IMR-90 (cell line): Measurements from ENCODE around the gene P2RX7. TPM values are rescaled to one million over a fixed set of nuclear protein-coding genes. Genes with fewer than 3 reads are reported as not detected.

Experiments
- ATAC-seq: fragments of 200-7000 bp; cut with Tn5 transposase; 2 replicates; pipeline ENCODE4 v1.9.1; 2020; ENCODE audit warnings: low read depth, mild to moderate bottlenecking, moderate library complexity
- BruUV-seq: library from RNA; stranded (reverse); fragments of 400-500 nt; replicated peaks from 2 replicates; lab custom pipeline; 2021; lab: Mats Ljungman, UMichigan
- CTCF ChIA-PET: fragments of 300-600 bp; formaldehyde crosslinking; extraction: SDS; loops from one replicate; lab custom pipeline; 2021; ENCODE audit warnings: antibody characterized with exemption; lab: Yijun Ruan, JAX
- POLR2A ChIA-PET: fragments of 300-600 bp; sonication (Branson Sonifier 250); formaldehyde crosslinking; loops from one replicate; lab custom pipeline; 2022; ENCODE audit warnings: antibody characterized with exemption; ENCODE audit not compliant: unreplicated experiment; lab: Charles Lee
- DNase-seq: peaks from one replicate; pipeline ENCODE4 v3.0.0; 2013
- H2AFZ ChIP-seq: replicated peaks from 2 replicates; pipeline ENCODE3; 2013; ENCODE audit warnings: low read length, mild to moderate bottlenecking; ENCODE audit not compliant: poor library complexity
- H2AK5ac ChIP-seq: 2 replicates; pipeline ENCODE4 v1.6.1; 2013; ENCODE audit warnings: low read depth, low read length, inconsistent platforms
- H2AK9ac ChIP-seq: replicated peaks from 2 replicates; pipeline ENCODE3; 2013; ENCODE audit warnings: mild to moderate bottlenecking, low read depth, low read length, moderate library complexity; ENCODE audit not compliant: poor library complexity
- H2BK120ac ChIP-seq: 2 replicates; pipeline ENCODE4 v1.6.1; 2013; ENCODE audit warnings: low read depth, low read length, inconsistent platforms
- H2BK15ac ChIP-seq: 3 replicates; pipeline ENCODE4 v1.6.1; 2013; ENCODE audit warnings: low read depth, low read length, inconsistent platforms
- H2BK20ac ChIP-seq: 2 replicates; pipeline ENCODE4 v1.6.1; 2013; ENCODE audit warnings: low read depth, mild to moderate bottlenecking, inconsistent platforms, low read length, moderate library complexity
- H2BK5ac ChIP-seq: 2 replicates; pipeline ENCODE4 v1.6.1; 2013; ENCODE audit warnings: mild to moderate bottlenecking, low read depth, low read length, inconsistent platforms; ENCODE audit not compliant: poor library complexity, severe bottlenecking
- H3K14ac ChIP-seq: replicated peaks from 2 replicates; pipeline ENCODE4 v1.6.1; 2013; ENCODE audit warnings: low read depth, low read length, inconsistent platforms
- H3K18ac ChIP-seq: 2 replicates; pipeline ENCODE4 v1.6.1; 2013; ENCODE audit warnings: low read depth, low read length, control low read depth
- H3K23ac ChIP-seq: 2 replicates; pipeline ENCODE4 v1.6.1; 2013; ENCODE audit warnings: low read depth, low read length, inconsistent platforms
- H3K27ac ChIP-seq: 2 replicates; pipeline ENCODE4 v1.5.1; 2013; ENCODE audit warnings: mild to moderate bottlenecking, control low read depth, low read length; ENCODE audit not compliant: insufficient read depth
- H3K27me3 ChIP-seq: 2 replicates; pipeline ENCODE4 v1.6.1; 2013; ENCODE audit warnings: low read length; ENCODE audit not compliant: control insufficient read depth, insufficient read depth
- H3K36me3 ChIP-seq: 2 replicates; pipeline ENCODE4 v1.6.1; 2013; ENCODE audit warnings: low read length, mixed read lengths; ENCODE audit not compliant: control insufficient read depth, insufficient read depth
- H3K4ac ChIP-seq: 2 replicates; pipeline ENCODE4 v1.6.1; 2013; ENCODE audit warnings: low read depth, low read length, inconsistent platforms
- H3K4me1 ChIP-seq: 2 replicates; pipeline ENCODE4 v1.6.1; 2013; ENCODE audit warnings: low read length, mixed read lengths; ENCODE audit not compliant: control insufficient read depth, insufficient read depth
- H3K4me2 ChIP-seq: 2 replicates; pipeline ENCODE4 v1.6.1; 2013; ENCODE audit warnings: low read depth, mild to moderate bottlenecking, control low read depth, low read length, moderate library complexity
- H3K4me3 ChIP-seq: 2 replicates; pipeline ENCODE4 v1.5.1; 2013; ENCODE audit warnings: low read depth, mild to moderate bottlenecking, control low read depth, low read length, moderate library complexity; ENCODE audit not compliant: insufficient read depth
- H3K56ac ChIP-seq: 2 replicates; pipeline ENCODE4 v1.6.1; 2013; ENCODE audit warnings: low read length, inconsistent platforms; ENCODE audit not compliant: insufficient read depth; ENCODE audit errors: extremely low read depth
- H3K79me1 ChIP-seq, 2 experiments: 2 replicates each; pipeline ENCODE4 v1.6.1; 2013; ENCODE audit warnings: low read length in 2 of 2, inconsistent platforms in 1 of 2, low read depth in 1 of 2
- H3K9ac ChIP-seq: 2 replicates; pipeline ENCODE4 v1.6.1; 2013; ENCODE audit warnings: low read depth, low read length, control low read depth
- H3K9me1 ChIP-seq: 2 replicates; pipeline ENCODE4 v1.6.1; 2013; ENCODE audit warnings: low read length, inconsistent platforms; ENCODE audit not compliant: insufficient read depth
- H3K9me3 ChIP-seq: 2 replicates; pipeline ENCODE4 v1.6.1; 2013; ENCODE audit warnings: low read length; ENCODE audit not compliant: control insufficient read depth, insufficient read depth
- H4K20me1 ChIP-seq: 2 replicates; pipeline ENCODE4 v1.6.1; 2013; ENCODE audit warnings: low read length, inconsistent platforms; ENCODE audit not compliant: insufficient read depth
- H4K5ac ChIP-seq: 2 replicates; pipeline ENCODE4 v1.6.1; 2013; ENCODE audit warnings: mild to moderate bottlenecking, low read depth, low read length, control low read depth
- H4K8ac ChIP-seq, 2 experiments: 2 replicates each; pipeline ENCODE4 v1.6.1; 2013; ENCODE audit warnings: low read depth in 2 of 2, low read length in 2 of 2, control low read depth in 1 of 2, inconsistent platforms in 1 of 2
- H4K91ac ChIP-seq: 2 replicates; pipeline ENCODE4 v1.6.1; 2013; ENCODE audit warnings: low read depth, low read length, inconsistent platforms; ENCODE audit not compliant: insufficient read depth
- BHLHE40 ChIP-seq: fragments of 150-350 bp; IDR thresholded peaks from 2 replicates; pipeline ENCODE4 v1.6.1; 2016; ENCODE audit warnings: mild to moderate bottlenecking, low read depth, low read length
- CEBPB ChIP-seq: IDR thresholded peaks from 2 replicates; pipeline ENCODE4 v1.6.1; 2012; ENCODE audit warnings: low read depth, low read length, improper control_type of control experiment
- FOS ChIP-seq: fragments of 150-350 bp; IDR thresholded peaks from 2 replicates; pipeline ENCODE4 v1.6.1; 2016; ENCODE audit warnings: low read depth, low read length
- MAFK ChIP-seq: IDR thresholded peaks from 2 replicates; pipeline ENCODE4 v1.6.1; 2012; ENCODE audit warnings: low read depth, low read length, improper control_type of control experiment
- MAZ ChIP-seq: IDR thresholded peaks from 2 replicates; pipeline ENCODE4 v1.6.1; 2012; ENCODE audit warnings: low read depth, mild to moderate bottlenecking, low read length, improper control_type of control experiment, moderate library complexity, borderline replicate concordance
- MXI1 ChIP-seq: IDR thresholded peaks from 2 replicates; pipeline ENCODE4 v1.6.1; 2012; ENCODE audit warnings: low read depth, mild to moderate bottlenecking, low read length, moderate library complexity, borderline replicate concordance
- NFE2L2 ChIP-seq: fragments of 150-350 bp; IDR thresholded peaks from 2 replicates; pipeline ENCODE4 v1.6.1; 2016; ENCODE audit warnings: low read depth, mild to moderate bottlenecking, low read length
- POLR2A ChIP-seq: IDR thresholded peaks from 2 replicates; pipeline ENCODE4 v1.6.1; 2012; ENCODE audit warnings: mild to moderate bottlenecking, low read depth, low read length
- RCOR1 ChIP-seq: IDR thresholded peaks from 2 replicates; pipeline ENCODE4 v1.6.1; 2012; ENCODE audit warnings: mild to moderate bottlenecking, low read length, improper control_type of control experiment; ENCODE audit not compliant: insufficient replicate concordance
- SMC3 ChIP-seq: fragments of 150-350 bp; IDR thresholded peaks from 2 replicates; pipeline ENCODE4 v1.6.1; 2016; ENCODE audit warnings: low read depth, mild to moderate bottlenecking, antibody characterized with exemption, low read length, moderate library complexity
- USF2 ChIP-seq: fragments of 150-350 bp; IDR thresholded peaks from 2 replicates; pipeline ENCODE4 v1.6.1; 2017; ENCODE audit warnings: mild to moderate bottlenecking, antibody characterized with exemption, low read length, low read depth
- WGBS, 2 experiments: methylation state at CpG; one replicate each; pipeline versions ENCODE4 v1.1.5 to v1.1.7; 2013; ENCODE audit warnings: missing lambda C conversion rate in 2 of 2; ENCODE audit not compliant: insufficient read length in 1 of 2; ENCODE audit errors: extremely low coverage in 2 of 2; 5-methylcytosine and 5-hydroxymethylcytosine counted together
- dilution Hi-C: fragments of 300-500 bp; cut with HindIII; formaldehyde crosslinking; loops from one replicate; pipeline ENCODE4 v1.14.3; 2018; ENCODE audit warnings: low sequenced_read_pairs; ENCODE audit not compliant: unreplicated experiment
- in situ Hi-C: fragments of 300-500 bp; cut with MboI; formaldehyde crosslinking; loops from 3 replicates; pipeline ENCODE4 v1.14.3; 2019; ENCODE audit warnings: low sequenced_read_pairs, inconsistent platforms, mixed read lengths
- intact Hi-C: fragments of 100-400 bp; cut with micrococcal nuclease; formaldehyde crosslinking; loops from 2 replicates; pipeline ENCODE4 v1.10.0; 2022
- polyA plus RNA-seq, 3 experiments: library from polyadenylated mRNA; depleted of rRNA; stranded (reverse); fragments of >200 nt; gene quantifications; 2 replicates each; pipeline ENCODE4 v1.2.3, GENCODE V29; 2012; ENCODE audit warnings: low replicate concordance in 1 of 3
- total RNA-seq: library from RNA; depleted of rRNA; stranded (reverse); fragments of >200 nt; gene quantifications from 2 replicates; pipeline ENCODE4 v1.2.3, GENCODE V29; 2012
- TF ChIP-seq, protein P1 (sequence below): conservative IDR thresholded peaks from 2 replicates; pipeline ENCODE4 v1.5.1; 2012; ENCODE audit warnings: mild to moderate bottlenecking, low read depth, low read length, improper control_type of control experiment

The P2RX7 gene
- total and polyA plus RNA-seq, 2 of the 4 experiments (the other 2 are of a cell fraction) = 0.07 to 0.18 TPM

GRCh38 chr12:121236776-121237175 is 104.1 kb downstream of the P2RX7 start:
- TF ChIP-seq RCOR1 = no peak
- no peak for TF ChIP-seq USF2
- TF ChIP-seq MXI1 = no peak
- no peak for TF ChIP-seq BHLHE40
- no peak for TF ChIP-seq CEBPB
- no peak for TF ChIP-seq FOS
- TF ChIP-seq POLR2A = no peak
- TF ChIP-seq, protein P1, sequence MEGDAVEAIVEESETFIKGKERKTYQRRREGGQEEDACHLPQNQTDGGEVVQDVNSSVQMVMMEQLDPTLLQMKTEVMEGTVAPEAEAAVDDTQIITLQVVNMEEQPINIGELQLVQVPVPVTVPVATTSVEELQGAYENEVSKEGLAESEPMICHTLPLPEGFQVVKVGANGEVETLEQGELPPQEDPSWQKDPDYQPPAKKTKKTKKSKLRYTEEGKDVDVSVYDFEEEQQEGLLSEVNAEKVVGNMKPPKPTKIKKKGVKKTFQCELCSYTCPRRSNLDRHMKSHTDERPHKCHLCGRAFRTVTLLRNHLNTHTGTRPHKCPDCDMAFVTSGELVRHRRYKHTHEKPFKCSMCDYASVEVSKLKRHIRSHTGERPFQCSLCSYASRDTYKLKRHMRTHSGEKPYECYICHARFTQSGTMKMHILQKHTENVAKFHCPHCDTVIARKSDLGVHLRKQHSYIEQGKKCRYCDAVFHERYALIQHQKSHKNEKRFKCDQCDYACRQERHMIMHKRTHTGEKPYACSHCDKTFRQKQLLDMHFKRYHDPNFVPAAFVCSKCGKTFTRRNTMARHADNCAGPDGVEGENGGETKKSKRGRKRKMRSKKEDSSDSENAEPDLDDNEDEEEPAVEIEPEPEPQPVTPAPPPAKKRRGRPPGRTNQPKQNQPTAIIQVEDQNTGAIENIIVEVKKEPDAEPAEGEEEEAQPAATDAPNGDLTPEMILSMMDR = no peak
- no peak for TF ChIP-seq MAFK
- TF ChIP-seq NFE2L2 = no peak
- TF ChIP-seq SMC3 = no peak
- TF ChIP-seq MAZ = no peak
- Histone ChIP-seq H4K8ac (no peak overlapping the region), H3K4me3 (no peak overlapping the region), H4K20me1 (0 out of 2 replicates have a peak, but pooled peaks cover 3% of the 10 kb centered on the region), H2BK120ac (no peak overlapping the region), H3K27me3 (no peaks in the 10 kb centered on the region), H3K27ac (no peak overlapping the region), H2AK5ac (no peak overlapping the region), H4K5ac (no peak overlapping the region), H3K9ac (no peak overlapping the region), H3K4me1 (peaks cover 2% of the 10 kb centered on the region), H4K91ac (no peak overlapping the region), H2AFZ (no peak overlapping the region), H2BK5ac (no peak overlapping the region), H3K18ac (no peak overlapping the region), H2BK20ac (no peak overlapping the region), H2BK15ac (no peak overlapping the region), H3K9me3 (no peaks in the 10 kb centered on the region), H3K4ac (no peak overlapping the region), H3K9me1 (no peaks in the 10 kb centered on the region), H3K36me3 (peaks cover 19% of the 10 kb centered on the region), H3K4me2 (no peak overlapping the region), H3K79me1 (no peaks in the 10 kb centered on the region; a peak in 1 of 4 replicates), H3K56ac (no peak overlapping the region), H2AK9ac (no peak overlapping the region), H3K14ac (no peak overlapping the region), H3K23ac (no peak overlapping the region)
- 80% methylated on average over 5 of the region's 9 CpGs; no CpG with 5 or more reads in 1 of the 2 experiments for WGBS, 2 experiments
- dilution Hi-C loops = no loop called here
- intact Hi-C loops = no loop called here
- ATAC-seq (no peak), DNase-seq (no peak)
- ChIA-PET POLR2A (no interaction called here), CTCF (no interaction called here)
- BruUV-seq = no TSS peak
- in situ Hi-C loops = no loop called here
